Ramos (cell line): Measurements from ENCODE around the gene ZNF487.
"Not testable (repeated sequence)": the region's sequence is repeated elsewhere in the genome, so short reads cannot be mapped to it uniquely, and the experiment has no call there.

Experiments used
- in situ Hi-C: fragments of 300-500 bp; cut with MboI; formaldehyde crosslinking; loops from one replicate; pipeline ENCODE4 v1.14.3; 2022; ENCODE audit warnings: low sequenced_read_pairs; ENCODE audit not compliant: unreplicated experiment

The ZNF487 gene

GRCh38 chr10:43436291-43437140 lies at the start of gene ZNF487:
TSS of gene ZNF487 (plus strand) at chr10:43437111. CDS start at chr10:43475814, 38,703 bp downstream.
- in situ Hi-C loops = no loop called here

- in situ Hi-C loops = no loop called here
These were observed 49.3 kb upstream of the ZNF487 start for GRCh38 chr10:43387678-43388032.

GRCh38 chr10:43389867-43390266 lies 47.0 kb upstream of the ZNF487 start:
- in situ Hi-C loops = no loop called here

- in situ Hi-C loops = no loop called here
These were observed 46.6 kb upstream of the ZNF487 start for GRCh38 chr10:43390333-43390732.

GRCh38 chr10:43390759-43391158 lies 46.2 kb upstream of the ZNF487 start:
- in situ Hi-C loops = no loop called here

- in situ Hi-C loops = no loop called here
These were observed 45.4 kb upstream of the ZNF487 start for GRCh38 chr10:43391496-43391895.

GRCh38 chr10:43392748-43393147 lies 44.2 kb upstream of the ZNF487 start:
- in situ Hi-C loops = no loop called here

GRCh38 chr10:43393186-43393585 lies 43.7 kb upstream of the ZNF487 start:
- in situ Hi-C loops = not testable (repeated sequence)

- in situ Hi-C loops = no loop called here
These were observed 43.1 kb upstream of the ZNF487 start for GRCh38 chr10:43393606-43394360.

- in situ Hi-C loops = no loop called here
These were observed 42.0 kb upstream of the ZNF487 start for GRCh38 chr10:43394868-43395267.

- in situ Hi-C loops = no loop called here
These were observed 41.3 kb upstream of the ZNF487 start for GRCh38 chr10:43395571-43396060.

GRCh38 chr10:43396061-43396927 lies 40.6 kb upstream of the ZNF487 start:
- in situ Hi-C loops = no loop called here

GRCh38 chr10:43396928-43397624 lies 39.8 kb upstream of the ZNF487 start:
- in situ Hi-C loops = no loop called here

GRCh38 chr10:43398939-43399319 lies 38.0 kb upstream of the ZNF487 start:
- in situ Hi-C loops = no loop called here

- in situ Hi-C loops = loop anchor here (25.0 kb wide), 1 partner anchor 1963 kb away; the partner anchor contains the start of gene ALOX5
These were observed 37.3 kb upstream of the ZNF487 start for GRCh38 chr10:43399320-43400310.

GRCh38 chr10:43401627-43402026 lies 35.3 kb upstream of the ZNF487 start:
- in situ Hi-C loops = loop anchor here (25.0 kb wide), 1 partner anchor 1961 kb away; the partner anchor contains the start of gene ALOX5

GRCh38 chr10:43402176-43402575 lies 34.7 kb upstream of the ZNF487 start:
- in situ Hi-C loops = loop anchor here (25.0 kb wide), 1 partner anchor 1960 kb away; the partner anchor contains the start of gene ALOX5

- in situ Hi-C loops = loop anchor here (25.0 kb wide), 1 partner anchor 1959 kb away; the partner anchor contains the start of gene ALOX5
These were observed 33.9 kb upstream of the ZNF487 start for GRCh38 chr10:43402880-43403452.
